SK-N-MC (cell line): Measurements from ENCODE around the gene PPFIA4.

Experiments
- DNase-seq: peaks from one replicate; pipeline ENCODE4 v3.0.0-alpha.2; 2011; ENCODE audit warnings: low read depth, low spot score
- H3K27ac ChIP-seq: fragments of 200-600 bp; sonication (generic); 2 replicates; pipeline ENCODE4 v1.5.1; 2016; ENCODE audit warnings: mixed run types
- H3K36me3 ChIP-seq: fragments of 200-600 bp; sonication (generic); 2 replicates; pipeline ENCODE4 v1.6.1; 2017; ENCODE audit warnings: antibody characterized with exemption, low read length, mixed read lengths; ENCODE audit not compliant: insufficient read depth
- H3K4me3 ChIP-seq: fragments of 200-600 bp; sonication (generic); 2 replicates; pipeline ENCODE4 v1.5.1; 2016
- H3K9ac ChIP-seq: fragments of 200-600 bp; sonication (generic); 2 replicates; pipeline ENCODE4 v1.8.0; 2017; ENCODE audit warnings: mixed run types, mixed read lengths; ENCODE audit not compliant: insufficient read length
- H3K9me3 ChIP-seq: fragments of 200-600 bp; sonication (generic); 2 replicates; pipeline ENCODE4 v1.6.1; 2017; ENCODE audit warnings: low read depth, mild to moderate bottlenecking, antibody characterized with exemption, low read length, moderate library complexity, mixed read lengths
- EZH2 ChIP-seq: fragments of 200-600 bp; sonication (generic); IDR thresholded peaks from one replicate; pipeline ENCODE4 v1.6.1; 2017; ENCODE audit warnings: antibody characterized with exemption
- FOXP2 ChIP-seq: optimal IDR thresholded peaks from 2 replicates; pipeline ENCODE3; 2011; ENCODE audit warnings: mild to moderate bottlenecking, moderate library complexity; ENCODE audit not compliant: insufficient read depth; ENCODE audit errors: extremely low read length, control extremely low read depth
- POLR2AphosphoS5 ChIP-seq: IDR thresholded peaks from 2 replicates; pipeline ENCODE4 v1.6.1; 2012; ENCODE audit warnings: mild to moderate bottlenecking, low read depth, low read length, borderline replicate concordance

The PPFIA4 gene

DNA sequence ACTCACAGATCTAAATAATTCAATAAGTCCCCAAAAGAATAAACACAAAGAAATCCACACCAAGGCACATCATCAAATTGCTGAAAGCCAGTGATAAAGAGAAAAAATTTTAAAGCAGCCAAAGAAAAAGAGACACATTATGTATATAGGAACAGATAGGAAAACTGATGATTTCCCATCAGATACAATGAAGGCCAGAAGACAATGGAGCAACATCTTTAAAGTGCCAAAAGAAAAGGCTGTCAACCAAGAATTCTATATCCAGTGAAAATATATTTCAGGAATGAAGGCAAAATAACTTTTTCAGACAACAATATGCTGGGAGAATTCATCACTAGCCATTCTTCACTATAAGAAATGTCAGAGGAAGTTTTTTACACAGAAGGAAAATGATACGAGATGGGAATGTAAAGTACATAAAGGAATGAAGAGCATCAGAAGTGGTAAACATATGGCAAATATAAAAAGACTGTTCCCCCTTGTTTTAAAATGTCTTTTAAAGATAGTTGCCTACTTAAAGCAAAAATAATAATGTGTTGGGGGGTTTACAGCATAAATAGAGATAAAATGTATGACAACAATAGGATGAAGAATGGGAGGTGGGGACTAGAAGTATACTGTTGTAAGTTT, 68.9 kb downstream of the PPFIA4 start:
- no peak for TF ChIP-seq POLR2AphosphoS5
- TF ChIP-seq EZH2, result no peak
- no peak for TF ChIP-seq FOXP2
- H3K9ac ChIP-seq, result no peak overlapping the region
- no peak overlapping the region for H3K27ac ChIP-seq
- no peaks in the 10 kb centered on the region for H3K36me3 ChIP-seq
- H3K9me3 ChIP-seq, result no peaks in the 10 kb centered on the region
- H3K4me3 ChIP-seq, result no peak overlapping the region
- no peak for DNase-seq

DNA sequence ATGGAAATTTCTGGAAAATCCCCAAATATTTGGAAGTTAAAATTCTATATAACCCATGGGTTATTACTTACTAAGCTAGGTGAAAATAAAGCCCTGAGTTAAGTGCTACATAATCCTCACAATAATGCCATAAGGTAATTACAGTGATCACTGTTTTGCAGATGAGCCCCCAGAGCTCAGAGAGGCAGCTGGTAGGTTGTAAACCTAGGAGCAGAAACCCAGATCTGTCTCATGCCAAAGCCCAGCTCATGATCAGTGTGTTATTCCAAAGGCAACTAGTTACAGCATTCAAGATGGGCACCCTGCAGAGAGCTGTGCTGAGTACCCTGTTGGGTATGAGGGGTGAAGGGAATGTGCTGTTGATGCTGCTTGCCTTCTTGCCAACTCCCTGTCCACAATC, 70.3 kb downstream of the PPFIA4 start:
- Histone ChIP-seq H3K9me3 (no peaks in the 10 kb centered on the region), H3K9ac (no peak overlapping the region), H3K36me3 (no peaks in the 10 kb centered on the region), H3K4me3 (no peak overlapping the region), H3K27ac (no peak overlapping the region)
- TF ChIP-seq FOXP2, result no peak
- TF ChIP-seq POLR2AphosphoS5, result no peak
- no peak for TF ChIP-seq EZH2
- DNase-seq, result no peak

DNA sequence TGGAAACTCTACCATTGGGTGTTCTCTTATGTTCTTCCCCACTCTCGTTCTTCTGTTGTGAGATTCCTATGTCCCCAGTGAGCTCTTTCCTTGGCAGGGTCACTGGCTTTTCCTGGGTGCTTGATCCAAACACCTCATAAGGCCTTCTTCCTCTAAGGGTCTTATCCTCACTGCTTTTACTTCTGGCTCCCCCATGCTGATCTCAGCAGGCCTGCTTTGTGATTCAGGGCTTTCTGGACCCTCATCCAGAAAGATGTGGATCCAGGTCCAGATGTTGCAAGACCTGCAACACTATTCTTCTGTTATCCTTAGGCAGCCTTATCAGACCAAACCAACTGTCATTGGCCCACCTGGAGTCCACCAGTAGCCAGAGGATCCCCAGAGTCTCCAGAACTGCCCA, 70.7 kb downstream of the PPFIA4 start:
- Histone ChIP-seq H3K9ac (no peak overlapping the region), H3K36me3 (no peaks in the 10 kb centered on the region), H3K4me3 (no peak overlapping the region), H3K27ac (no peak overlapping the region), H3K9me3 (no peaks in the 10 kb centered on the region)
- TF ChIP-seq POLR2AphosphoS5 (no peak), EZH2 (no peak)
- DNase-seq, result no peak

DNA sequence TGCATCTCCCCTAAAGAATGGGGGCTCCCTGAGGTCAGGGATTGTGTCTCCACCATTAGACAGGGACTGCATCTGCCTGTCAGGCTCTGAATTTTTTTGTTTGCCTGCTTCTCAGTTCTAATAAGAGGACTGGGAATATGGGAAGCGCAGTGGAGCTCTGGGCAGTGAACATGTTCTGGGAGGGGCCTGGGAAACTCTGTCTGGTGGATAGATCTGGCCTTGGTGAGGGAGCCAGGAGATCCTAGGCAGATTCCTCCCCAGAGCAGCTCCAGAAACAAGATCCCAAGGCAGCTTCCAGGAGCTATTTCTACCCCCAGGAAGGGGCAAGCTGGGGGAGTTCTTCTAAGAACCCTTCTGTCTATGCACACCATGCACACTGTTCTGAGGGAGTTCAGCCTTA, 72.2 kb downstream of the PPFIA4 start:
- H3K4me3 ChIP-seq, result no peak overlapping the region
- no peaks in the 10 kb centered on the region for H3K9me3 ChIP-seq
- TF ChIP-seq EZH2 (no peak), POLR2AphosphoS5 (no peak), FOXP2 (no peak)
- H3K36me3 ChIP-seq, result no peaks in the 10 kb centered on the region
- H3K9ac ChIP-seq, result no peak overlapping the region
- no peak overlapping the region for H3K27ac ChIP-seq
- DNase-seq, result no peak

DNA sequence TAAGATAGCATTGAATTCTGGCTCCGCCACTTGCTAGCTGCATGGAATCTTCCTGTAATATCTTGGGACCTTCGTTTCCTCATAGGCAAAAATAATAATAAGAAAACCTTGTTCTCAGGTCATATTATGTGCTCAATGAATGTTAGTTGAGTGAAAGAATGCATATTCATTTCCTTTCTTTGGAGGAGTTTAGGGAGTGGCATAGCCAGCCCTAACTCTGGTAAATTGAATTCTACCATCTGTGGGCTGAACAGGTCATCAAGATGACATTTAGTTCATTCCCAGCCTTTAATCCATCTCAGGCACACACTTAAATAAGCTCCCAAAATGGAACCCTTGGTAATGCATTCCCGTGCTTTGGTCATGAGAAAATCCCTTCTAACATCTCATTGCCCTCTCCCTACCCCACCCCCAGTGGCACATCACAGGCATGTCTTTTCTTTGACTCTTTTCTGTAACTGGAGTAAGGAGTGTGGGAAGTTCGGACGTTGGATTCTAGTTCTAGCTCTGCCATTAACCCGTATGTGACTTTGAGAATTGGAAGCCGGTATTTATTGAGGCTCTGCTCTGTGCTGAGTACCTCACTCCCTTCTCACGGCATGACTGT, 72.7 kb downstream of the PPFIA4 start:
- no peaks in the 10 kb centered on the region for H3K9me3 ChIP-seq
- TF ChIP-seq POLR2AphosphoS5 (no peak), EZH2 (no peak), FOXP2 (no peak)
- H3K9ac ChIP-seq, result no peak overlapping the region
- H3K4me3 ChIP-seq, result no peak overlapping the region
- H3K27ac ChIP-seq, result no peak overlapping the region
- no peak for DNase-seq
- no peaks in the 10 kb centered on the region for H3K36me3 ChIP-seq

DNA sequence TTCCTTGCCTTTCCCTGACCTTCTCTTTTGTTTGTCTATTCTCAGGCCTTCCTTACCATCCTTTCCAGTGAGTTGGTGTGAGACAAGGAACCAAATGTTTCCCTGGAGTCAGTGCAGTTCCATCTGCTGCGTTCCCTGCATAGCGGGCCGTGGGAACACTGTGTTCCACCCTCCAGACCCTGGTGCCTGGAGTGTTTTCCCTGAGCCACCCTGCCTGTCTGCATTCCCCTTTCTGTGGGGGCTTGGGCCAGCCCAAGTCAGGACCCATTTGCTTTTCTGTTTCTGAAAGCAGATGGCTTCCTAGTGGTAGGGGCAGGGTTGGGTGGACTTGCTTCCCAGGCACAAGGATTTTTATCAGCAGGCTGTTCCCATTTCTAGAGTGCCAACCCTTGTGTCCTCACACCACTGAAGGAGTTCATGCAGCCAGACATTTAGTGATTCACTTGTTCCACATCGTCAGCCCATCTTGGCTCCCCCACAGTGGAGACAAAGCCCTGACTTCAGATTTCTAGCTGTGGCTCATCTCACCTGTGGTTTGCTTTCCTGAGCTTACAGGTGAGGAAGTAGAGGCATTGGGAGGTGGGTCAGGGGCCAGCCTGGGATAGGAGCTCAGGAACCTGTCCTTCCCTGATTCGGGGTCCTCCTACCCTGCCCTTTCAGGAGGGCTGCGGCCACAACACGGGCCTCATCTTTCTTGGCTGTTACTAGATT, 73.7 kb downstream of the PPFIA4 start:
- H3K9ac ChIP-seq, result no peak overlapping the region
- H3K9me3 ChIP-seq, result peaks cover 4% of the 10 kb centered on the region; the same call in 1 of the 2 replicates
- no peak for TF ChIP-seq FOXP2
- TF ChIP-seq EZH2, result no peak
- no peak for TF ChIP-seq POLR2AphosphoS5
- H3K27ac ChIP-seq, result no peak overlapping the region
- no peak for DNase-seq
- H3K4me3 ChIP-seq, result no peak overlapping the region
- H3K36me3 ChIP-seq, result no peaks in the 10 kb centered on the region

DNA sequence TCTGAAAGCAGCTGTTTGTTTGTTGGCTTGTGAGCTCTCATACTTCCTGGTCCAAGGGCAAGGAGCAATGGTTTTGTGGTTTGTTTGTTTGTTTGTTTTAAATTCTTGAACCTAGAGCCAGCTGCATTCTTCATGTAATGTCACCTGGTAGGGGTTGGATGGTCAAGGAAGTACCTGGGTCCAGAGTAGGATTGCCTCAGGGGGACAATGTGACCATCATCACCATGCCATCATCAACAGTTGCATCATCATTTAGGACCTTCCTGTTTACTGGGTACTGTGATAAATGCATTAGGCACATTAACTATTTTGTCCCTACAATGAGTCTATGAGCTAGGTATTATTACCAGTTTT, 74.2 kb downstream of the PPFIA4 start:
- no peak for TF ChIP-seq EZH2
- TF ChIP-seq POLR2AphosphoS5, result no peak
- TF ChIP-seq FOXP2, result no peak
- H3K9ac ChIP-seq, result no peak overlapping the region
- DNase-seq, result no peak
- H3K9me3 ChIP-seq, result peaks cover 5% of the 10 kb centered on the region; the same call in 1 of the 2 replicates
- H3K27ac ChIP-seq, result no peak overlapping the region
- H3K36me3 ChIP-seq, result no peaks in the 10 kb centered on the region
- no peak overlapping the region for H3K4me3 ChIP-seq

DNA sequence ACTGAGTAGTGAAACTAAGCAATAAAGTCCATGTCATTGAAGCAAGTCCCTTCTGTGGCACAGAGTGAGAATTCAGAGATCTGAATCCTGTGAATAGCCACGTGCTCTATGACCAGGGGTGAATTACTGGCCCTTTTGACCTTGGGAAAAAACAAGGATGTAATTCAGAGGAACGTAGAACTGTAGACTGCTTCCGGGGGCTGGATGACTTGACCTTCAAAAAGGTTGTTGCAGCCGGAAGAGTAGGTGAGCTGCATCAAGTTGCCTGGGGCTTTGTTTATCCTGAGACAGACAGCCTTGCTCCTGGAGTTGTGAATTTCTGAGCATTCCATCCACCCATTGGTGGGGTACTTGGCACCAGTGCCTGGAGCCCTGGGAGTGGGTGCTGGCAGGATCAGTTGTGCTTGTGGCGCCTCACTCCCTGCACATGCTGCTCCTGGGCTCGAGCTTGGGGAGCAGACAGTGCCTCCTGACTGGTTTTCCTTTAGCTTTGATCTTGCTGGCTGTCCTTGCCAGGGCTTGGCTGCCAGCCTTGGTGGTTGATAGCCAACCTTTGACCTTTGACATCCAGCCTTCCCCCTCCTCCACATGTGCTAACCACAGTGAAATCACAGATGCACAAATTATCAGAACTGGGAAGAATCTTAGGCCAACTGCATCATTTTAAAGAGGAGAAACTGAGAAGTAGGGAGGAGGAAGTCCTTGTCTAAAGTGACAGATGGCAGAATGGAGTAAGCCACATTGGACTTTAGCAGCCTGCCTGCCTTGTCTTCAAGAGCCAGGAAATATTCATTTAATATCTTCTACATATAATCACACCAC, 75.7 kb downstream of the PPFIA4 start:
- Histone ChIP-seq H3K27ac (no peak overlapping the region), H3K4me3 (no peak overlapping the region), H3K36me3 (no peaks in the 10 kb centered on the region), H3K9me3 (peaks cover 5% of the 10 kb centered on the region; the same call in 1 of the 2 replicates), H3K9ac (no peak overlapping the region)
- TF ChIP-seq EZH2 (no peak), FOXP2 (no peak), POLR2AphosphoS5 (no peak)
- no peak for DNase-seq
